GM18499 (cell line): ENCODE measurements around the gene IL3RA.
"Not testable (repeated sequence)": the region's sequence is repeated elsewhere in the genome, so short reads cannot be mapped to it uniquely, and the experiment has no call there.

Experiments used
- ATAC-seq: cut with Tn5 transposase; IDR thresholded peaks from one replicate; pipeline ENCODE4 v1.9.1; 2021; ENCODE audit warnings: moderate number of reproducible peaks; ENCODE audit not compliant: insufficient read depth, unreplicated experiment

The IL3RA gene

DNA sequence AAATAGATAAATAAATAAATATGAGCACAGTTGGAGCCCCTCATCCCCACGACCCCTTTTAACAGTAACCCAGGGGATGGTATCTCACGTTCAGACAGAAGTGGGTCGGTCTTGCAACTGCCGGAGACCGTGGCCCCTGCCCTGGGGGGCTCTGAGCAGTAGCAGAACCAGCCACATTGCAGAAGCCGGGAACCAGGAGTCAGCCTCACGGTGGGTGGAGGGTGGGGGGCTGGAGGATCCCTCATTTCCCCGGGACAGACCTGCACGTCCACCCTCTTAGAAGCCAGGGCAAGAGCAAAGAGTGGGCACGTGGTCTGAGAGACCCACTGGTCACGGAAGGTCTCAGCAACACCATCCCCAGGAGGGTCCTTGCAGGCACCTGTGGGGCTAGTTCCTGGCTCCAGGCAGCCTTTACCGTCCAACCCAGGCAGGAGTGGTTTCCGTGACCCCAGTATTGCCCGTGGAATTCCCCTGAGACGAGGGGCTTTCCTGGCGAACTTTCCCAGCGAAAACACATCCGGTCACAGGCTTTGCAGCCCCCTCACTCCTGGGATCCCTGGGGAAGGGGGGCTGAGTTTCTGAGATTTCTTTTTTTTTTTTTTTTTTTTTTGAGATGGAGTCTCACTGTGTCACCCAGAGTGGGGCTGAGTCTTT lies 8.8 kb upstream of the IL3RA start:
- no peak for ATAC-seq

DNA sequence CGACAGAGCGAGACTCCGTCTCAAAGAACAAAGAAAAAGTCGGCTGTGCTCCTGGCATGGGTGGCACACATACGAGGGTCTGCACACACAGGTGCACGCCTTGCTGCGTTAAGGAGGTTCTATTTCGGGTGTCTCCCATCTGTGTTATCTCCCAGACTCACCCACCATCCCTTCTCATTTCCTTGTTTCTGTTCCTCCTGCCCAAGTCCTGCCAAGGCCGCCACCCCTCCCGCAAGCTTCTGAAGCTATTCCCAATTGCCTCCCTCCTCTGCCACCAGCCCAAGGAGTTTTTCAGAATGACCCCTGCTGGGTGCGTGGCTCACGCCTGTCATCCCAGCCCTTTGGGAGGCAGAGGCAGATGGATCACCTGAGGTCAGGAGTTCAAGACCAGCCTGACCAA lies 6.0 kb upstream of the IL3RA start:
- no peak for ATAC-seq

DNA sequence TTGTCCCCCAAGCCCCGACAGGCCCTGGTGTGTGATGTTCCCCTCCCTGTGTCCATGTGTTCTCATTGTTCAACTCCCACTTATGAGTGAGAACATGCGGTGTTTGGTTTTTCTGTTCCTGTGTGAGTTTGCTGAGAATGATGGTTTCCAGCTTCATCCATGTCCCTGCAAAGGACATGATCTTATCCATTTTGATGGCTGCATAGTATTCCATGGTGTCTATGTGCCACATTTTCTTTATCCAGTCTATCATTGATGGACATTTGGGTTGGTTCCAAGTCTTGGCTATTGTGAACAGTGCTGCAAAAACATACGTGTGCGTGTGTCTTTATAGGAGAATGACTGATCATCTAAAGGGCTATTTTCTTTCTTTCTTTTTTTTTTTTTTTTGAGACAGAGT lies 4.2 kb upstream of the IL3RA start:
- not testable (repeated sequence) for ATAC-seq

DNA sequence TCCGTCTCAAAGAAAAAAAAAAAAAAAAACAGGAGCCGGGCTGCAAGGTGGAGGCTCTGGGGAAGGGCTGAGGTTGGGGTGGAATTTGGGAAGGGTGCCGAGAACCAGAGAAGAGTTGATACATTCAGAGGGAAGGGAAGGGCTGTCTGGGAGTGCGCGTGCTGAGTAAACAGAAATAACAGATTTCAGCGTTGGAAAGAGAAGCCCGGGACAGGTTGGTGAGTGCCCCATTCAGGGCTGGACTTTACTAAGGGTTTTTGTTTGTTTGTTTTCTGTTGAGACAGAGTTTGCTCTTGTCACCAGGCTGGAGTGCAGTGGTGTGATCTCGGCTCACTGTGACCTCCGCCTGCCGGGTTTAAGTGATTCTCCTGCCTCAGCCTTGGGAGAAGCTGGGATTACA lies 1.7 kb upstream of the IL3RA start:
- no peak for ATAC-seq

DNA sequence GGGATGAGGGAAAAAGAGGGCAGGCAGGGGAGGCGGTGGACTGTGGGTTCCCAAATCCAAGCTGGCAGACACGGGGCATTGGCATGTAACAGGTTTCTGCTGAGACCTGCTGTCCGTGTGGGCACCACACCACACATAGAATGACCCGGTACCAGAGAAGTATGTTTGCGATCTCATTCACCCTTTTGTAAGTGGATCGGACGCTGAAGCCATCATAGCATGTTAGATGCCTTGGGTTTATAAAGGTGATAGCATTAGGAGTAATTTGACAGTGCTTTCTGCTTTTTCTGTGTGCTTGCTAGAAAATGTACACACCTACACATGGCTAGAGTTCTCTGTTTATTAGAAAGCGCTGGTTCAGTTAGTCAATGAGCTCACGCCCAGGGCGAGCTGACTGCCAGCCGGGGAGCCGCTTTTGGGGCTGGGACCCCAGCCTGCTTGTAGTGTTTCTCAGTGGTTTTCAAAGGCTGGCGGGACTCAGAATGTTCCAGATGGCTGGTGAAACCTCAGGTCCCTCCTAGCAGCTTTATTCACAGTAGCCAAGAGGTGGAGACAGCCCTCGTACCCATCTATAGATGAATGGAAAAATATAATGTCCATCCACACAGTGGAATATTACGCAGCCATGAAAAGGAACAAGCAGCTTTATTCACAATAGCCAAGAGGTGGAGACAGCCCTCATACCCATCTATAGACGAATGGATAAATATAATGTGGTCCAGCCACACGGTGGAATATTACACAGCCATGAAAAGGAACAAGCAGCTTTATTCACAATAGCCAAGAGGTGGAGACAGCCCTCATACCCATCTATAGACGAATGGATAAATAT lies 579 bp downstream of the IL3RA start:
- ATAC-seq, result no peak

DNA sequence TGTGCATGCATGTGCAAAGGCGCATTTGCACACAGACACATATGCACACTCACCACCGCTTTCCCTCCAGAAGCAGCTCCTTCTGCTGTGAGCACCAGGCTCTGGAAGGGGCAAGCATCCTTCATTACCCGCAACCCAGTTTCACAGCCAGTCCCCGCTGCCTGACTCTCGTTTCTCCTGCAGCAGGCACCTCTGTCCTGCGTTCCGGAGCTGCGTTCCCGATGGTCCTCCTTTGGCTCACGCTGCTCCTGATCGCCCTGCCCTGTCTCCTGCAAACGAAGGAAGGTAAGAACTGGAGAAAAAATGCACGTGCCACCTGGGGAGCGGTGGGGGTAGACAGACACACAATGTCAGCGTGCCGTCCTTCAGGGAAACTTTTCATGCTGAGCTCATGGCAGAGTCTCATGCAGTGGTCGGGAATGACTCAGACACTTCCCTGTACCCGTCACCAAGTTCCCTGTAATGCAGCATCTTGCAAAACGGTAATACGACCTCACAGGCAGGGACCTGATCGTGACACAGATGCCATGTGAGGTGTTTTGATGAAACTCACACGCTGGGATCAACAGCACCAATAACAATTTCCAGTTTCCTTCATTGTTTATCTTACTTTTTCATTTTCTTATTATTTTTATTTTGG lies 5.1 kb downstream of the IL3RA start:
- no peak for ATAC-seq

DNA sequence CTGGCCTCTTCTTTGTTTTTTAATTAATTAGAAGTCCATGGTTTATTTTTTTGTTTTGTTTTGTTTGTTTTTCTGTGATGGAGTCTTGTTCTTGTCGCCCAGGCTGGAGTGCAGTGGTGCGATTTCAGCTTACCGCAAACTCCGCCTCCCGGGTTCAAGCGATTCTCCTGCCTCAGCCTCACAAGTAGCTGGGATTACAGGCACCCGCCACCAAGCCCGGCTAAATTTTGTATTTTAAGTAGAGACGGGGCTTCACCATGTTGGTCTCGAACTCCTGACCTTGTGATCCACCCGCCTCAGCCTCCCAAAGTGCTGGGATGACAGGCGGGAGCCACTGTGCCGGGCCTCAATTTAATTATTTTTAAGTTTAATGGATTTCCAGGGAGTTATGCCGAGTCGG lies 13.0 kb downstream of the IL3RA start:
- not testable (repeated sequence) for ATAC-seq

DNA sequence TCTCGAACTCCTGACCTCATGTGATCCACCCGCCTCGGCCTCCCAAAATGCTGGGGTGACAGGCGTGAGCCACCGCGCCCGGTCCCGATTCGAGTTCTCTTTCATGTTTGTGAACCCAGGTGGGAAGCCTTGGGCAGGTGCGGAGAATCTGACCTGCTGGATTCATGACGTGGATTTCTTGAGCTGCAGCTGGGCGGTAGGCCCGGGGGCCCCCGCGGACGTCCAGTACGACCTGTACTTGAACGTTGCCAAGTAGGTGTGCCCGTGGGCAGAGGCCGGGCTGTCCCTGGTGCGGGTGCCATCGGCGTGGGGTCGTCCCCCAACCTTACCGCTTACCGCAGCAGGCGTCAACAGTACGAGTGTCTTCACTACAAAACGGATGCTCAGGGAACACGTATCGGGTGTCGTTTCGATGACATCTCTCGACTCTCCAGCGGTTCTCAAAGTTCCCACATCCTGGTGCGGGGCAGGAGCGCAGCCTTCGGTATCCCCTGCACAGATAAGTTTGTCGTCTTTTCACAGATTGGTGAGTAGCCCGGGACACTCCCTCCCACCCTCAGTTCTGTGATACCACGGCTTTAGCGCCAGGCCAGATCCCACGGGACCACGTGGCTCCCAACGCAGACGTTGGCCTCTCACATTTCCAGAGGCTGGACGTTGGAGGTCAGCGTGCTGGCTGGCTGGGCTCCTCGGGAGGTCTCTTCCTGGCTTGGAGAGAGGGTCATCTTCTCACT lies 15.6 kb downstream of the IL3RA start:
- no peak for ATAC-seq

DNA sequence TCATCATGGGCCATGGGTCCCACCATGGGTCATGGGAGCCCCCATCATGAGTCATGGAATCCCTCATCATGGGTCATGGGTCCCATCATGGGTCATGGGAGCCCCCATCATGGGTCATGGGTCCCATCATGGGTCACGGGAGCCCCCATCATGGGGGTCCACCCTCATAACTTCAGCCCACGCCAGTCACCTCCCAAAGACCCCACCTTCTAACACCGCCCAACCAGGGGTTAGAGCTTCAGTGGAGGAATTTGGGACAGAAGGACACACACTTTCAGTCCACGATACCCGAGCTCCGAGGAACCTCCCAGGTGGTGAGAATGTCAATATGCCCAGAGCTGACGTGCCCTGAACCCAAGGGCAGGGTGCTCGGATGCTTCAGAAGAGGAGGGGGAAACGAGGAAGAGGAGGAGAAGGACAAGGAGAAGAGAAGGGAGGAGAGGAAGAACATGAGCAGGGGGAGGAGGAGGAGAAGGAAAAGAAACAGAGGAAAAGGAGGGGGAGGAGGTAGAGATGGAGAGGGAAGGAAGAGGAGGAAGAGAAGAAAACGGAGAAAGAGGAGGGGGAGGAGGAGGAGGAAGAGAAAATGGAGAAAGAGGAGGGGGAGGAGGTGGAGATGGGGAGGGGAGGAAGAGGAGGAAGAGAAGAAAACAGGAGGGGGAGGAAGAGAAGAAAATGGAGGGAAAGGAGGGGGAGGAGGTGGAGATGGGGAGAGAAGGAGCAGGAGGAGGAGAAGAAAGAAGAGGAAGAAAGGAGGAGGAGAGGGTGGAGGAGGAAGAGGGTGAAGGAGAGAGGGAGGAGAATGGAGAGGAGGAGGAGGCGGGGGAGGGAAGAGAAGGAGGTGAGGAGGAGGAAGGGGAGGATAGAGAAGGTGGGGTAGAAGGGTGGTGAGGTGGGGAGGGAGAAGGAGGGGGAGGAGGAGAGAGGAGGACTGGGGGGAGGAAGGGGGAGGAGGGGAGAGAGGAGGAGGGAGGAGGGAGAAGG lies 17.7 kb downstream of the IL3RA start:
- no peak for ATAC-seq

DNA sequence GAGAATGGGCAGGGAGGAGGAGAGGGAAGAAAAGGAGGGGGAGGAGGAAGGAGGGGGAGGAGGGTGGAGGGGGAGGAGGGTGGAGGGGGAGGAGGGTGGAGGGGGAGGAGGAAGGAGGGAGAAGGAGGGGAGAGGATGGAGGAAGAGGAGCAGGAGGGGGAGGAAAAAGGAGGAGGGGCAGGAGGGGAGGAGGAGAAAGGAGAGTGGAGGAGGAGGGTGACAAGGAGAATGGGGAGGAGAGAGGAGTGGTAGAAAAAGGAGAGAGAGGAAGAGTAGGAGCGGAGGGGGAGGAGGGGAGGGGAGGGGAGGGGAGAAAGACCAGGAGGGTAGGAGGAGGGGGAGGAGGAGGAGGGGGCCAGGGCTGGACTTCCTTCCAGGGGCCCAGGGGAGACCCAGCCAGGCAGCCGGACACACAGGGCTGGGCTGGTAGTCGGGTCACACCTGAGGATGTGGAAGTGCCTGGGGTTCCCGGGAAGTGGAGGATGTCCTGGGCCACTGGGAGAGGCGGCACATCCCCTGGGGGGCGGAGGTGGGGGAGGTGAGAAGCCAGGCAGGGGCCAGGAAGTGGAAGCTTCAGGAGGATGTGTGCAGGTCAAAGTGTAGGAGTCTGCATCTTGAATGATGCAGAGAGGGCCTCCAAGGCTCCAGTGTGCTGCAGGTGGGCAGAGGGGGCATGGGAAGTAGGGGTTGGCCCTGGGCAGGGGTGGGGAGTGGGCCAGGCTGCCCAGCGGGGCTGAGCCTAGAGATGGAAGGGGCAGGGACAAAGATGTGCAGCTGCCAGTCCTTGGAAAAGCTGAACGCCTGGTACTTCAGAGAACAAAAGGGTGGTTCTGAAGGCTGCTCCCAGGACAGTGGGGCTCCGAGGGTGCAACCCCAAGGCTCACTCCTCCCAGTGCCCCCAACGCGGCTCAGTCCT lies 18.8 kb downstream of the IL3RA start:
- no peak for ATAC-seq

DNA sequence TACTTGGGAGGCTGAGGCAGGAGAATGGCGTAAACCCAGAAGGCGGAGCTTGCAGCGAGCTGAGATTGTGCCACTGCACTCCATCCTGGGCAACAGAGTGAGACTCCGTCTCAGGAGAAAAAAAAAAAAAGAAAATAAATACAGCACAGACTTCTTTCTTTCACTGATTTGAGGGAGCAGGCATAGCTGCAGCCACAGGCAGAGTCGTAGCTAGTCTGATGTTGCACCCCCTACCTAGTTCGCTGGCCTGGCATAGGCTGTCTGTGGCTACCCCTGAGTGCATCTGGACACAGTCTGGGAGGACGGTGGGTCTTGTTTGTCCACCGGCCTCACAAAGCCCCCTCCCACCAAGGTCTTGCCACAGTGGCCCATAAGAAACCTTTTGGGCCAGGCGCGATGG lies 21.4 kb downstream of the IL3RA start:
- ATAC-seq, result no peak

DNA sequence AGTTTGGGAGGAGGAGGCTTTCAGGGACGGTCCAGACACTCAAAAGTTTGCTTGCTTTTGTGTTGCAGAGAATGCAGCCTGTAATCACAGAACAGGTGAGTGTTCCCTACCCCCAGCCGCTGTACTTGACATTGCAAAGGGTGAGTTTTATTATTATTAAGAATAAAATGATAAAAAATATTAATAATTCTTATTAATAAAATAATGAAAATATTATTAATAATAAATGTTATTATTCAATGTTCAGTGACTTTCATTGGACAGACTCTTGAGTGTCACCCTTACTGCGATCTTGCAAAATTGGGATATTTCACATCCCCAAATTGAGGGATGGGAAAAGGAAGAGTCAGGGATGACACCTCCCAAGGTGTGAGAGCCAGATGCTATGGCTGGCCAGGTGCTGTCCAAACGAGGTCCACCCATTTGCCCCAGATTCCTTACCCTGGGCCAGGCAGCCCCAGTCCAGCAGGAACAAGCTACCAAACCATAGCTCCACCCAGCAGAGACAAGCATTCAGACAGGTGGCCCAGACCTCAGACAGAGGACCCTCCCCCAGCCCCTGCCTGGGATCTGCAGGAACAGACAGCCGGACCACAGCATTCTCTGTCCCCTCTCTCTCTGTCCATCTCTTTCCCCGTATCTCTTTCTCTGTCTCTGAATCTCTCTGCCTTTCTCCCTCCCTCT lies 22.4 kb downstream of the IL3RA start:
- no peak for ATAC-seq

DNA sequence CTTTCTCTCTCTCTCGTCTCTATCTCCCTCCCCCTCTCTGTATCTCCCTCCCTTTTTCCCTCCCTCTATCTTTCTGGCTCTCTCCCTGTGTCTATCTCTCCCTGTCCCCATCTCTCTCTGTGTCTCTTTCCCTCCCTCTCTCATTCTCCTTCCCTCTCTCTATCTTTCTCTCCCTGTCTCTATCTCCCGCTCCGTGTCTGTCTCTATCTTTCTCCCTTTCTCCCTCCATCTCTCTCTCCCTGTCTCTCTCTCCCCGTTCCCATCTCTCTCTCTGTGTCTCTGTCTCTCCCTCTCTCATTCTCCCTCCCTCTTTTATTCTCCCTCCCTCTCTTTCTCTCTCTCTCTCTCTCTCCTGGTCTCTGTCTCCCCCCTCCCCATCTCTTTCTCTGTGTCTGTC lies 22.9 kb downstream of the IL3RA start:
- ATAC-seq, result no peak

DNA sequence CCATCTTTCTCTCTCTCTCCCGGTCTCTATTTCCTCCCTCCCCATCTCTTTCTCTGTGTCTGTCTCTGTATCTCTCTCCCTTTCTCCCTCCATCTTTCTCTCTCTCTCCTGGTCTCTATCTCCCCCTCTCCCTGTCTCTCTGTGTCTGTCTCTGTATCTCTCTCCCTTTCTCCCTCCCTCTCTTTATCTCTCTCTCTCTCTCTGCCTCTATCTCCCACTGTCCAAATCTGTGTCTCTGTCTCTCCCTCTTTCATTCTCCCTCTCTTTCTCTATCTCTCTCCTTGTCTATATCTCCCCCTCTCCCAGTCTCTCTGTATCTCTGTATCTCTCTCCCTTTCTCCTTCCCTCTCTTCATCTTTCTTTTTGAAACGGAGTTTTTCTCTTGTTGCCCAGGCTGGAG lies 23.6 kb downstream of the IL3RA start:
- ATAC-seq, result no peak

DNA sequence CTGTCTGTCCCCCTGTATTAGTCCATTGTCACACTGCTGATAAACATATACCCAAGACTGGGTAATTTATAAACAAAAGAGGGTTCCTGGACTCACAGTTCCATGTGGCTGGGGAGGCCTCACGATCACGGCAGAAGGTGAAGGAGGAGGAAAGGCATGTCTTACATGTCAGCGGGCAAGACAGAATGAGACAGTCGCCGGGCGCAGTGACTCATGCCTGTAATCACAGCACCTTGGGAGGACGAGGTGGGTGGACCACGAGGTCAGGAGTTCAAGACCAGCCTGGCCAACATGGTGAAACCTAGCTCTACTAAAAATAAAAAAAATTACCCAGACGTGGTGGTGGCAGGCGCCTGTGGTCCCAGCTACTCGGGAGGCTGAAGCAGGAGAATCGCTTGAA lies 24.7 kb downstream of the IL3RA start:
- ATAC-seq, result no peak

DNA sequence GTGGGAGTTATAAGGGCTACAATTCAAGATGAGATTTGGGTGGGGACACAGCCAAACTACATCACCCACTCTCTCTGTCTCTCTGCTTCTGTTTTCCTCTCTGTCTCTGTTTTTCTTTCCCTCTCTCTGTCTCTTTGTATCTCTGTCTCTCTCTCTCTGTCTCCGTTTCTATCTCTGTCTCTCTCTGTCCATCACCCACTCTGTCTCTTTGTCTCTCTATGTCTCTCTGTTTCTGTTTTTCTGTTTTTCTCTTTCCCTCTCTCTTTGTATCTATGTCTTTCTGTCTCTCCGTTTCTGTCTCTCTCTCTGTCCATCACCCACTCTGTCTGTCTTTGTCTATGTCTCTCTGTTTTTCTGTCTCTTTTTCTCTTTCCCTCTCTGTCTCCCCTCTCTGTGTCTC lies 25.3 kb downstream of the IL3RA start:
- no peak for ATAC-seq

DNA sequence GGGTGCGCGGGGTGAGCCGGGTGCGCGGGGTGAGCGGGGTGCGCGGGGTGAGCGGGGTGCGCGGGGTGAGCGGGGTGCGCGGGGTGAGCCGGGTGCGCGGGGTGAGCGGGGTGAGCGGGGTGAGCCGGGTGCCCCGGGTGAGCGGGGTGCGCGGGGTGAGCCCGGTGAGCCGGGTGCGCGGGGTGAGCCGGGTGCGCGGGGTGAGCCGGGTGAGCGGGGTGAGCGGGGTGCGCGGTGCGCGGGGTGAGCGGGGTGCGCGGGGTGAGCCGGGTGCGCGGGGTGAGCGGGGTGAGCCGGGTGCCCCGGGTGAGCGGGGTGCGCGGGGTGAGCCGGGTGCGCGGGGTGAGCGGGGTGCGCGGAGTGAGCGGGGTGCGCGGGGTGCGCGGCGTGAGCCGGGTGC lies 29.8 kb downstream of the IL3RA start:
- ATAC-seq, result not testable (repeated sequence)

DNA sequence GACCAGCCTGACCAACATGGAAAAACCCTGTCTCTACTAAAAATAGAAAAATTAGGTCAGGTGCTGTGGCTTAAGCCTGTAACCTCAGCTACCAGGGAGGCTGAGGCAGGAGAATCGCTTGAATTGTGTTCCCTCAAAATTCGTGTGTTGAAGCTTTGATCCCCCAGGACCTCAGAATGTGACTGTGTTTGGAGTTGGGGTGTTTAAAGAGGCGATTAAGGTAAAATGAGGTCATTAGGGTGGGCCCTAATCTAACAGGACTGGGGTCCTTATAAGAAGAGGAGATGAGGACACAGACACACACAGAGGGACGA lies 31.8 kb downstream of the IL3RA start:
- no peak for ATAC-seq
